ENCODE data around the gene HORMAD2.

DNA sequence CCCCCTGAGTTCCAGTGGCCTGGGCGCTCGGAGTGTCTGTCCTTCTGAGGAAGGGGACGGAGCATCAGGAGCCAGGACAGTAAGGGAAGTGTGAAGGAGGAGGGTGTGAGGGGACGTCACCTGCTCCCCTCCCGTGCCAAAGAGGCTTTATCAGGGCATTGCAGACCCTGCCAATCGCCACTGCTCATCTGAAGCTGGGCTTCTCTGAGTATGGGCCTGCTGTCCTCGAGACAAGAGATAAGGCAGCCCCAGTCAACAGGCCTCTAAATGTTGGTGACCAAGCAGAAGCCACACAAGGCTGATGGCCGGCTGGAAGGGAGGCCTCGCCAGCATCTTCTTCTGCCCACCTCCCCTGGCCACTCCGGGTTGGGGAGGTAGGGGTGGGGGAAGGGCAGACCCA is 136.4 kb downstream of the HORMAD2 start:
- TF ChIP-seq, protein P1, sequence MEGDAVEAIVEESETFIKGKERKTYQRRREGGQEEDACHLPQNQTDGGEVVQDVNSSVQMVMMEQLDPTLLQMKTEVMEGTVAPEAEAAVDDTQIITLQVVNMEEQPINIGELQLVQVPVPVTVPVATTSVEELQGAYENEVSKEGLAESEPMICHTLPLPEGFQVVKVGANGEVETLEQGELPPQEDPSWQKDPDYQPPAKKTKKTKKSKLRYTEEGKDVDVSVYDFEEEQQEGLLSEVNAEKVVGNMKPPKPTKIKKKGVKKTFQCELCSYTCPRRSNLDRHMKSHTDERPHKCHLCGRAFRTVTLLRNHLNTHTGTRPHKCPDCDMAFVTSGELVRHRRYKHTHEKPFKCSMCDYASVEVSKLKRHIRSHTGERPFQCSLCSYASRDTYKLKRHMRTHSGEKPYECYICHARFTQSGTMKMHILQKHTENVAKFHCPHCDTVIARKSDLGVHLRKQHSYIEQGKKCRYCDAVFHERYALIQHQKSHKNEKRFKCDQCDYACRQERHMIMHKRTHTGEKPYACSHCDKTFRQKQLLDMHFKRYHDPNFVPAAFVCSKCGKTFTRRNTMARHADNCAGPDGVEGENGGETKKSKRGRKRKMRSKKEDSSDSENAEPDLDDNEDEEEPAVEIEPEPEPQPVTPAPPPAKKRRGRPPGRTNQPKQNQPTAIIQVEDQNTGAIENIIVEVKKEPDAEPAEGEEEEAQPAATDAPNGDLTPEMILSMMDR (IDR thresholded peaks at IDR 0.05; ENCODE audit: low read depth, low read length) = no peak
- TF ChIP-seq POLR2A (IDR thresholded peaks at IDR 0.05; ENCODE audit: extremely low read depth, insufficient read length) (no peak), MYC (IDR thresholded peaks at IDR 0.05; ENCODE audit: low read depth, low read length) (no peak)
- TF ChIP-seq, protein P2, sequence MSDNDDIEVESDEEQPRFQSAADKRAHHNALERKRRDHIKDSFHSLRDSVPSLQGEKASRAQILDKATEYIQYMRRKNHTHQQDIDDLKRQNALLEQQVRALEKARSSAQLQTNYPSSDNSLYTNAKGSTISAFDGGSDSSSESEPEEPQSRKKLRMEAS (IDR thresholded peaks at IDR 0.05; ENCODE audit: low read depth, low read length) = no peak

Measured in NB4 (cell line).